Tibial nerve (tissue), 4 donors: Measurements from ENCODE around the gene LGR6. TPM values are rescaled to one million over a fixed set of nuclear protein-coding genes. Genes with fewer than 3 reads are reported as not detected.

Experiments used
- DNase-seq, 2 donors: peaks; one replicate each; pipeline ENCODE4 v3.0.0-alpha.2; 2019; ENCODE audit warnings: low spot score in 2 of 2
- H3K27ac ChIP-seq, 4 donors: fragments of 200-600 bp; sonication (generic) in 3 of 4; one replicate each; pipeline ENCODE4 v1.5.1; 2017 to 2019; ENCODE audit warnings: mild to moderate bottlenecking in 1 of 4
- H3K27me3 ChIP-seq, 2 donors: fragments of 200-600 bp; sonication (generic) in 1 of 2; one replicate each; pipeline versions ENCODE4 v1.5.1 to v1.6.0; 2017 to 2019
- H3K36me3 ChIP-seq, 3 donors: fragments of 200-600 bp; sonication (generic); one replicate each; pipeline ENCODE4 v1.5.1; 2018 to 2019
- H3K4me1 ChIP-seq, 4 donors: fragments of 200-600 bp; sonication (generic) in 3 of 4; one replicate each; pipeline ENCODE4 v1.5.1; 2017 to 2019
- H3K4me3 ChIP-seq, 4 donors: fragments of 200-600 bp; sonication (generic) in 3 of 4; one replicate each; pipeline ENCODE4 v1.5.1; 2017 to 2019; ENCODE audit warnings: mild to moderate bottlenecking in 1 of 4, moderate library complexity in 1 of 4
- H3K9me3 ChIP-seq, 4 donors: fragments of 200-600 bp; sonication (generic) in 3 of 4; one replicate each; pipeline ENCODE4 v1.5.1; 2017 to 2019
- CTCF ChIP-seq, 5 experiments: fragments of 200-600 bp in 3 of 5; fragments of 450-650 bp in 2 of 5; sonication (generic) in 3 of 5; IDR thresholded peaks; one replicate each; pipeline ENCODE4 v1.5.1; 2016 to 2019; ENCODE audit warnings: antibody characterized with exemption in 5 of 5, mild to moderate bottlenecking in 3 of 5, moderate library complexity in 2 of 5
- EP300 ChIP-seq, 2 donors: sonication (generic); formaldehyde crosslinking; IDR thresholded peaks; one replicate each; pipeline ENCODE4 v1.6.1; 2017; ENCODE audit warnings: antibody characterized with exemption in 2 of 2, mild to moderate bottlenecking in 1 of 2
- POLR2A ChIP-seq, 2 donors: fragments of 450-650 bp; IDR thresholded peaks; one replicate each; pipeline ENCODE4 v1.6.1; 2017; ENCODE audit warnings: antibody characterized with exemption in 2 of 2, mild to moderate bottlenecking in 2 of 2, moderate library complexity in 2 of 2
- WGBS, 2 donors: methylation state at CpG; one replicate each; pipeline ENCODE4 v1.1.5; 2018; 5-methylcytosine and 5-hydroxymethylcytosine counted together
- total RNA-seq, 4 donors: library from RNA; depleted of rRNA; stranded (reverse); fragments of >200 nt; gene quantifications; one replicate each; pipeline ENCODE4 v1.1.0, GENCODE V29; 2016

LGR6 gene
- total RNA-seq, 4 donors from 2014 or later = 0.42 TPM; not detected in 3

GRCh38 chr1:202244841-202245261, 51.3 kb downstream of the LGR6 start:
- Histone ChIP-seq H3K36me3 (no peaks in the 10 kb centered on the region), H3K9me3 (no peaks in the 10 kb centered on the region), H3K4me3 (no peak overlapping the region), H3K4me1 (no peaks in the 10 kb centered on the region), H3K27ac (no peak overlapping the region), H3K27me3 (no peaks in the 10 kb centered on the region)
- 76 to 87% methylated on average over 8 to 9 of the region's 9 CpGs for WGBS, 2 donors
- no peak for DNase-seq
- TF ChIP-seq EP300 (IDR thresholded peaks at IDR 0.05) (no peak), POLR2A (IDR thresholded peaks at IDR 0.05) (no peak), CTCF (IDR thresholded peaks at IDR 0.05) (no peak)

- Histone ChIP-seq H3K27me3 (no peaks in the 10 kb centered on the region), H3K36me3 (no peaks in the 10 kb centered on the region), H3K9me3 (no peaks in the 10 kb centered on the region), H3K4me1 (no peaks in the 10 kb centered on the region), H3K27ac (no peak overlapping the region), H3K4me3 (no peak overlapping the region)
- WGBS, 2 donors = 81 to 83% methylated on average over 8 of the region's 8 CpGs
- DNase-seq = no peak
- TF ChIP-seq POLR2A (IDR thresholded peaks at IDR 0.05) (no peak), CTCF (IDR thresholded peaks at IDR 0.05) (no peak), EP300 (IDR thresholded peaks at IDR 0.05) (no peak)
Observed at GRCh38 chr1:202245391-202245790, 51.8 kb downstream of the LGR6 start.

GRCh38 chr1:202247104-202247503, 53.5 kb downstream of the LGR6 start:
- no peak overlapping the region for H3K27ac ChIP-seq
- H3K36me3 ChIP-seq = no peaks in the 10 kb centered on the region
- DNase-seq = no peak
- 91 to 97% methylated on average over 6 of the region's 6 CpGs for WGBS, 2 donors
- H3K4me1 ChIP-seq = no peaks in the 10 kb centered on the region
- no peaks in the 10 kb centered on the region for H3K27me3 ChIP-seq
- H3K9me3 ChIP-seq = no peaks in the 10 kb centered on the region
- TF ChIP-seq CTCF (IDR thresholded peaks at IDR 0.05) (no peak), EP300 (IDR thresholded peaks at IDR 0.05) (no peak), POLR2A (IDR thresholded peaks at IDR 0.05) (no peak)
- H3K4me3 ChIP-seq = no peak overlapping the region

GRCh38 chr1:202247837-202248795, 54.5 kb downstream of the LGR6 start:
- no peaks in the 10 kb centered on the region for H3K9me3 ChIP-seq
- TF ChIP-seq POLR2A (IDR thresholded peaks at IDR 0.05) = no peak
- TF ChIP-seq CTCF (IDR thresholded peaks at IDR 0.05) = no peak
- TF ChIP-seq EP300 (IDR thresholded peaks at IDR 0.05) = no peak
- H3K4me3 ChIP-seq = no peak overlapping the region
- no peak for DNase-seq
- H3K27me3 ChIP-seq = no peaks in the 10 kb centered on the region
- H3K36me3 ChIP-seq = no peaks in the 10 kb centered on the region
- WGBS, 2 donors = 62 to 65% methylated on average over 17 to 20 of the region's 20 CpGs
- no peaks in the 10 kb centered on the region for H3K4me1 ChIP-seq
- no peak overlapping the region for H3K27ac ChIP-seq

GRCh38 chr1:202248861-202249260, 55.3 kb downstream of the LGR6 start:
- H3K4me3 ChIP-seq = no peak overlapping the region
- H3K27me3 ChIP-seq = no peaks in the 10 kb centered on the region
- no peak overlapping the region for H3K27ac ChIP-seq
- no peaks in the 10 kb centered on the region for H3K9me3 ChIP-seq
- no peak for DNase-seq
- H3K36me3 ChIP-seq = no peaks in the 10 kb centered on the region
- no peaks in the 10 kb centered on the region for H3K4me1 ChIP-seq
- WGBS, 2 donors = 89 to 96% methylated on average over 6 of the region's 6 CpGs
- TF ChIP-seq POLR2A (IDR thresholded peaks at IDR 0.05) = no peak
- TF ChIP-seq CTCF (IDR thresholded peaks at IDR 0.05) = no peak
- TF ChIP-seq EP300 (IDR thresholded peaks at IDR 0.05) = no peak
